ENCODE results near the gene RASGRP1. TPM values are rescaled to one million over a fixed set of nuclear protein-coding genes. Genes with fewer than 3 reads are reported as not detected.

Gene RASGRP1
- total RNA-seq, 1 donor from 2014 or later: 2.3 TPM

GRCh38 chr15:38576261-38576660 is 11.6 kb upstream of the RASGRP1 start:
- Histone ChIP-seq H3K9me3 (no peaks in the 10 kb centered on the region), H3K4me1 (no peaks in the 10 kb centered on the region), H3K27ac (no peak overlapping the region), H3K4me3 (no peak overlapping the region), H3K27me3 (ENCODE audit: low read depth) (no peaks in the 10 kb centered on the region), H3K36me3 (no peaks in the 10 kb centered on the region)
- no peak for TF ChIP-seq CTCF (IDR thresholded peaks at IDR 0.05)
- ATAC-seq (no peak), DNase-seq (no peak)
- intact Hi-C loops (cut with DNase I): no loop called here

GRCh38 chr15:38565287-38565670 is 665 bp upstream of the RASGRP1 start:
- no peak for TF ChIP-seq CTCF (IDR thresholded peaks at IDR 0.05)
- peaks cover 12% of the 10 kb centered on the region for H3K4me1 ChIP-seq
- peaks cover 24% of the 10 kb centered on the region for H3K27me3 ChIP-seq (ENCODE audit: low read depth)
- peak overlapping the region; percentile 74 for H3K27ac ChIP-seq
- DNase-seq (no peak), ATAC-seq (peak in 1 of 2 donors; percentile 2)
- intact Hi-C loops (cut with DNase I): loop anchor here (10.0 kb wide), 1 partner anchor 120 kb away; no protein-coding TSS in a partner anchor
- no peaks in the 10 kb centered on the region for H3K36me3 ChIP-seq
- no peaks in the 10 kb centered on the region for H3K9me3 ChIP-seq
- peak overlapping the region; percentile 61 for H3K4me3 ChIP-seq

- DNase-seq (peak; percentile 83), ATAC-seq (peak; percentile 95 to 96)
- TF ChIP-seq CTCF (IDR thresholded peaks at IDR 0.05): peak; percentile 87
- Histone ChIP-seq H3K9me3 (no peaks in the 10 kb centered on the region), H3K4me3 (peak overlapping the region; percentile 61), H3K36me3 (no peaks in the 10 kb centered on the region), H3K27me3 (ENCODE audit: low read depth) (peaks cover 24% of the 10 kb centered on the region), H3K27ac (peak overlapping the region; percentile 74), H3K4me1 (peaks cover 20% of the 10 kb centered on the region)
- intact Hi-C loops (cut with DNase I): loop anchor here (10.0 kb wide), 1 partner anchor 121 kb away; no protein-coding TSS in a partner anchor
These were observed 693 bp downstream of the RASGRP1 start for GRCh38 chr15:38563723-38564519.

- no peak for ATAC-seq
- Histone ChIP-seq H3K4me3 (no peak overlapping the region), H3K27me3 (ENCODE audit: low read depth) (peaks cover 24% of the 10 kb centered on the region), H3K36me3 (no peaks in the 10 kb centered on the region), H3K9me3 (no peaks in the 10 kb centered on the region), H3K27ac (no peak overlapping the region), H3K4me1 (peaks cover 24% of the 10 kb centered on the region)
- intact Hi-C loops (cut with DNase I): loop anchor here (10.0 kb wide), 1 partner anchor 123 kb away; no protein-coding TSS in a partner anchor
- no peak for DNase-seq
- TF ChIP-seq CTCF (IDR thresholded peaks at IDR 0.05): no peak
These were observed 2.3 kb downstream of the RASGRP1 start for GRCh38 chr15:38562278-38562677.

- DNase-seq (no peak), ATAC-seq (no peak)
- Histone ChIP-seq H3K4me3 (no peak overlapping the region), H3K4me1 (peaks cover 24% of the 10 kb centered on the region), H3K9me3 (no peaks in the 10 kb centered on the region), H3K27me3 (ENCODE audit: low read depth) (peaks cover 23% of the 10 kb centered on the region), H3K36me3 (no peaks in the 10 kb centered on the region), H3K27ac (no peak overlapping the region)
- intact Hi-C loops (cut with DNase I): loop anchor here (10.0 kb wide), 1 partner anchor 124 kb away; no protein-coding TSS in a partner anchor
- TF ChIP-seq CTCF (IDR thresholded peaks at IDR 0.05): no peak
These were observed 4.1 kb downstream of the RASGRP1 start for GRCh38 chr15:38560456-38560926.

Data from lower lobe of right lung (tissue), 2 donors.